SK-N-SH treated with all-trans-retinoic acid at 6 μM for 48 hours (cell line): ENCODE measurements around the gene FOXL3.

ENCODE experiments used
- ATAC-seq: fragments of 200-7000 bp; cut with Tn5 transposase; 3 replicates; pipeline ENCODE4 v1.9.1; 2020; ENCODE audit warnings: mild to moderate bottlenecking, moderate library complexity
- ARNTL ChIP-seq: fragments of 450-650 bp; formaldehyde crosslinking; IDR thresholded peaks from 2 replicates; pipeline ENCODE4 v1.5.0; 2020; ENCODE audit warnings: low read depth, mild to moderate bottlenecking, moderate library complexity, borderline replicate concordance
- BACH2 ChIP-seq: fragments of 250-450 bp; sonication (Bioruptor Pico); IDR thresholded peaks from 2 replicates; pipeline ENCODE4 v1.9.0; 2021; ENCODE audit warnings: mild to moderate bottlenecking, borderline replicate concordance
- CSDC2 ChIP-seq: fragments of 250-450 bp; sonication (Bioruptor Pico); IDR thresholded peaks from 2 replicates; pipeline ENCODE4 v1.5.0; 2020; ENCODE audit warnings: mild to moderate bottlenecking, moderate library complexity
- CSRNP3 ChIP-seq: fragments of 250-450 bp; sonication (Bioruptor Pico); IDR thresholded peaks from 2 replicates; pipeline ENCODE4 v1.5.1; 2021; ENCODE audit warnings: mild to moderate bottlenecking, moderate library complexity
- ESRRG ChIP-seq: fragments of 250-450 bp; sonication (Bioruptor Pico); IDR thresholded peaks from 2 replicates; pipeline ENCODE4 v1.6.1; 2021; ENCODE audit warnings: mild to moderate bottlenecking
- GLIS3 ChIP-seq: fragments of 250-450 bp; sonication (Bioruptor Pico); IDR thresholded peaks from 2 replicates; pipeline ENCODE4 v1.5.0; 2020; ENCODE audit warnings: mild to moderate bottlenecking, moderate library complexity
- OSR1 ChIP-seq: fragments of 250-450 bp; sonication (Bioruptor Pico); IDR thresholded peaks from 2 replicates; pipeline ENCODE4 v1.8.0; 2022; ENCODE audit warnings: moderate library complexity, mild to moderate bottlenecking, inconsistent platforms
- PATZ1 ChIP-seq: fragments of 250-450 bp; sonication (Bioruptor Pico); IDR thresholded peaks from 2 replicates; pipeline ENCODE4 v1.8.0; 2020; ENCODE audit warnings: mild to moderate bottlenecking, moderate library complexity, borderline replicate concordance
- PPARA ChIP-seq: fragments of 250-450 bp; sonication (Bioruptor Pico); IDR thresholded peaks from 2 replicates; pipeline ENCODE4 v1.5.0; 2020; ENCODE audit warnings: mild to moderate bottlenecking, borderline replicate concordance
- RARB ChIP-seq: fragments of 250-450 bp; sonication (Bioruptor Pico); IDR thresholded peaks from 2 replicates; pipeline ENCODE4 v1.8.0; 2021; ENCODE audit warnings: mild to moderate bottlenecking, moderate library complexity
- SNAI2 ChIP-seq: fragments of 250-450 bp; sonication (Bioruptor Pico); IDR thresholded peaks from 2 replicates; pipeline ENCODE4 v1.5.0; 2020; ENCODE audit warnings: mild to moderate bottlenecking, moderate library complexity
- TCF4 ChIP-seq: fragments of 250-450 bp; sonication (Bioruptor Pico); IDR thresholded peaks from 2 replicates; pipeline ENCODE4 v1.8.0; 2021; ENCODE audit warnings: mild to moderate bottlenecking, moderate library complexity, borderline replicate concordance
- TOX ChIP-seq: fragments of 250-450 bp; sonication (Bioruptor Pico); IDR thresholded peaks from 2 replicates; pipeline ENCODE4 v1.8.0; 2021; ENCODE audit warnings: mild to moderate bottlenecking, moderate library complexity, borderline replicate concordance
- ZC3H10 ChIP-seq: fragments of 250-450 bp; sonication (Bioruptor Pico); IDR thresholded peaks from 2 replicates; pipeline ENCODE4 v1.5.1; 2021; ENCODE audit warnings: mild to moderate bottlenecking, moderate library complexity
- ZFP3 ChIP-seq: fragments of 250-450 bp; sonication (Bioruptor Pico); IDR thresholded peaks from 2 replicates; pipeline ENCODE4 v1.5.0; 2020; ENCODE audit warnings: mild to moderate bottlenecking, moderate library complexity
- ZFP30 ChIP-seq: fragments of 450-650 bp; formaldehyde crosslinking; IDR thresholded peaks from 2 replicates; pipeline ENCODE4 v1.5.0; 2022; ENCODE audit warnings: mild to moderate bottlenecking, moderate library complexity
- ZNF565 ChIP-seq: fragments of 450-650 bp; formaldehyde crosslinking; conservative IDR thresholded peaks from 2 replicates; pipeline ENCODE4 v1.5.0; 2020; ENCODE audit warnings: low read depth, mild to moderate bottlenecking, moderate library complexity
- ZNF70 ChIP-seq: fragments of 450-650 bp; formaldehyde crosslinking; IDR thresholded peaks from 2 replicates; pipeline ENCODE4 v1.5.0; 2020; ENCODE audit warnings: mild to moderate bottlenecking, moderate library complexity
- ZNF8 ChIP-seq: fragments of 450-650 bp; formaldehyde crosslinking; IDR thresholded peaks from 2 replicates; pipeline ENCODE4 v1.5.0; 2020; ENCODE audit warnings: mild to moderate bottlenecking, moderate library complexity
- TF ChIP-seq, protein P1 (sequence below): fragments of 250-450 bp; sonication (Bioruptor Pico); IDR thresholded peaks from 2 replicates; pipeline ENCODE4 v1.5.0; 2020; ENCODE audit warnings: mild to moderate bottlenecking, moderate library complexity
- TF ChIP-seq, protein P2 (sequence below): fragments of 250-450 bp; sonication (Bioruptor Pico); IDR thresholded peaks from 2 replicates; pipeline ENCODE4 v1.5.1; 2020; ENCODE audit warnings: low read depth, mild to moderate bottlenecking, moderate library complexity
- TF ChIP-seq, protein P3 (sequence below): fragments of 250-450 bp; sonication (Bioruptor Pico); IDR thresholded peaks from 2 replicates; pipeline ENCODE4 v1.8.0; 2021; ENCODE audit warnings: low read depth, mild to moderate bottlenecking, moderate library complexity, borderline replicate concordance

FOXL3 gene

DNA sequence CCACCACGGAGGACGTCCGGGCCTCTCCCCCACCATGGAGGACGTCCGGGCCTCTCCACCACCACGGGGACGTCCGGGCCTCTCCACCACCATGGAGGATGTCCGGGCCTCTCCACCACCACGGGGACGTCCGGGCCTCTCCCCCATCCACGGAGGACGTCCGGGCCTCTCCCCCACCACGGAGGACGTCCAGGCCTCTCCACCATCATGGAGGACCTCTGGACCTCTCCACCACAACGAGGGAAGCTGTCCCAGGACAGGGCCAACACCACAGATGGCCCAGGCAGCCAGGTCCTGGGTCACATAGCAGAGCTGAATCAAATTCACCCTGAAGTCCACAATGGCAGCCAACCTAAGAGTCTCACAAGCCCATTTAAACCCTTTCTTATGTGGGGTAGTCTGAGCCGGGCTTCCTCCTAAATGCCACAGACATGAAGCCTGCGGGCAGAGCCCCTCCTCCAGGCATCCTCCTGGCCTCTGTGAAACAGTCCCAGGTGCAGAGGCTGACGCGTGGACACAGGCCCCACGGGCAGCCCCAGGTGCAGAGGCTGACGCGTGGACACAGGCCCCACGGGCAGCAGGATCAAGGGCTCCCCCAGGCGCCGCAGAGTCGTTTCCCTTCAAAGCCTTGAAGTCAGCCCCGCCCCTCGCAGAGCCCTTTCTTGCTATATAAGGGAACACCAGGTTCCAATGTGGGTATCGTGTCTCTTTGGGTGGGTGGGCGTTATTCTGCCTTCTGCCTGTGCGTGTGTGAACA, 47.0 kb downstream of the FOXL3 start:
- no peak for TF ChIP-seq ARNTL (CRISPR knock-in tag)
- no peak for TF ChIP-seq ZNF70 (CRISPR knock-in tag)
- TF ChIP-seq ZFP3 (CRISPR knock-in tag), result no peak
- TF ChIP-seq ZNF565 (CRISPR knock-in tag), result no peak
- no peak for TF ChIP-seq CSRNP3 (CRISPR knock-in tag)
- no peak for TF ChIP-seq SNAI2 (CRISPR knock-in tag)
- TF ChIP-seq, protein P1, sequence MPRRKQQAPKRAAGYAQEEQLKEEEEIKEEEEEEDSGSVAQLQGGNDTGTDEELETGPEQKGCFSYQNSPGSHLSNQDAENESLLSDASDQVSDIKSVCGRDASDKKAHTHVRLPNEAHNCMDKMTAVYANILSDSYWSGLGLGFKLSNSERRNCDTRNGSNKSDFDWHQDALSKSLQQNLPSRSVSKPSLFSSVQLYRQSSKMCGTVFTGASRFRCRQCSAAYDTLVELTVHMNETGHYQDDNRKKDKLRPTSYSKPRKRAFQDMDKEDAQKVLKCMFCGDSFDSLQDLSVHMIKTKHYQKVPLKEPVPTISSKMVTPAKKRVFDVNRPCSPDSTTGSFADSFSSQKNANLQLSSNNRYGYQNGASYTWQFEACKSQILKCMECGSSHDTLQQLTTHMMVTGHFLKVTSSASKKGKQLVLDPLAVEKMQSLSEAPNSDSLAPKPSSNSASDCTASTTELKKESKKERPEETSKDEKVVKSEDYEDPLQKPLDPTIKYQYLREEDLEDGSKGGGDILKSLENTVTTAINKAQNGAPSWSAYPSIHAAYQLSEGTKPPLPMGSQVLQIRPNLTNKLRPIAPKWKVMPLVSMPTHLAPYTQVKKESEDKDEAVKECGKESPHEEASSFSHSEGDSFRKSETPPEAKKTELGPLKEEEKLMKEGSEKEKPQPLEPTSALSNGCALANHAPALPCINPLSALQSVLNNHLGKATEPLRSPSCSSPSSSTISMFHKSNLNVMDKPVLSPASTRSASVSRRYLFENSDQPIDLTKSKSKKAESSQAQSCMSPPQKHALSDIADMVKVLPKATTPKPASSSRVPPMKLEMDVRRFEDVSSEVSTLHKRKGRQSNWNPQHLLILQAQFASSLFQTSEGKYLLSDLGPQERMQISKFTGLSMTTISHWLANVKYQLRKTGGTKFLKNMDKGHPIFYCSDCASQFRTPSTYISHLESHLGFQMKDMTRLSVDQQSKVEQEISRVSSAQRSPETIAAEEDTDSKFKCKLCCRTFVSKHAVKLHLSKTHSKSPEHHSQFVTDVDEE, result no peak
- TF ChIP-seq BACH2 (CRISPR knock-in tag), result no peak
- TF ChIP-seq OSR1 (CRISPR knock-in tag), result no peak
- no peak for TF ChIP-seq ZC3H10
- TF ChIP-seq, protein P2, sequence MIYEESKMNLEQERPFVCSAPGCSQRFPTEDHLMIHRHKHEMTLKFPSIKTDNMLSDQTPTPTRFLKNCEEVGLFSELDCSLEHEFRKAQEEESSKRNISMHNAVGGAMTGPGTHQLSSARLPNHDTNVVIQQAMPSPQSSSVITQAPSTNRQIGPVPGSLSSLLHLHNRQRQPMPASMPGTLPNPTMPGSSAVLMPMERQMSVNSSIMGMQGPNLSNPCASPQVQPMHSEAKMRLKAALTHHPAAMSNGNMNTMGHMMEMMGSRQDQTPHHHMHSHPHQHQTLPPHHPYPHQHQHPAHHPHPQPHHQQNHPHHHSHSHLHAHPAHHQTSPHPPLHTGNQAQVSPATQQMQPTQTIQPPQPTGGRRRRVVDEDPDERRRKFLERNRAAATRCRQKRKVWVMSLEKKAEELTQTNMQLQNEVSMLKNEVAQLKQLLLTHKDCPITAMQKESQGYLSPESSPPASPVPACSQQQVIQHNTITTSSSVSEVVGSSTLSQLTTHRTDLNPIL (CRISPR knock-in tag), result no peak
- no peak for TF ChIP-seq ZNF8
- TF ChIP-seq, protein P3, sequence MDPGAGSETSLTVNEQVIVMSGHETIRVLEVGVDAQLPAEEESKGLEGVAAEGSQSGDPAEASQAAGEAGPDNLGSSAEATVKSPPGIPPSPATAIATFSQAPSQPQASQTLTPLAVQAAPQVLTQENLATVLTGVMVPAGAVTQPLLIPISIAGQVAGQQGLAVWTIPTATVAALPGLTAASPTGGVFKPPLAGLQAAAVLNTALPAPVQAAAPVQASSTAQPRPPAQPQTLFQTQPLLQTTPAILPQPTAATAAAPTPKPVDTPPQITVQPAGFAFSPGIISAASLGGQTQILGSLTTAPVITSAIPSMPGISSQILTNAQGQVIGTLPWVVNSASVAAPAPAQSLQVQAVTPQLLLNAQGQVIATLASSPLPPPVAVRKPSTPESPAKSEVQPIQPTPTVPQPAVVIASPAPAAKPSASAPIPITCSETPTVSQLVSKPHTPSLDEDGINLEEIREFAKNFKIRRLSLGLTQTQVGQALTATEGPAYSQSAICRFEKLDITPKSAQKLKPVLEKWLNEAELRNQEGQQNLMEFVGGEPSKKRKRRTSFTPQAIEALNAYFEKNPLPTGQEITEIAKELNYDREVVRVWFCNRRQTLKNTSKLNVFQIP (CRISPR knock-in tag), result no peak
- no peak for TF ChIP-seq ESRRG (CRISPR knock-in tag)
- no peak for TF ChIP-seq TCF4 (CRISPR knock-in tag)
- no peak for TF ChIP-seq PATZ1 (CRISPR knock-in tag)
- TF ChIP-seq PPARA (CRISPR knock-in tag), result no peak
- TF ChIP-seq GLIS3 (CRISPR knock-in tag), result no peak
- TF ChIP-seq, all 23 proteins: peak for 0
- ATAC-seq, result no peak

DNA sequence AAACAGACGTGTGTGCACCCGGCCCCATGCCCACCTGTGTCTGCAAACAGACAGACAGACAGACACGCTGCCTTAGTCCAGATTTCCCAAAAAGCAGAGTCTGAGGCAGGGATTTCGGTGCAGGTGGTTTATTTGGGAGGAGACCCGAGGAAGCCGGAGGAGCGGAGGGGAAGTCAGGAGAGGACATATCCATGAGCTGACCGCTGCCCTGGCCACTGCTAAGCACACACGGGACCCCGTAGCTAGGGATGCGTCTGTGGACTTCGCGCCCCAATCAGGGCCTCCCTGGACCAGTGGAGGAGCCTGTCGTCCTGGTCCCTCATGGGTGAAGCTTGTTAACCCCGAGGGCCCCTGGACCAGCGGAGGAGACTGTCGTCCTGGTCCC, 47.6 kb downstream of the FOXL3 start:
- ATAC-seq, result no peak
- TF ChIP-seq BACH2 (CRISPR knock-in tag) (no peak), ZNF70 (CRISPR knock-in tag) (no peak), ZFP30 (no peak), ESRRG (CRISPR knock-in tag) (no peak), ZNF565 (CRISPR knock-in tag) (no peak), TOX (no peak), RARB (CRISPR knock-in tag) (no peak), ARNTL (CRISPR knock-in tag) (no peak), PPARA (CRISPR knock-in tag) (no peak), TCF4 (CRISPR knock-in tag) (no peak), SNAI2 (CRISPR knock-in tag) (no peak), OSR1 (CRISPR knock-in tag) (no peak), ZC3H10 (no peak), GLIS3 (CRISPR knock-in tag) (no peak), CSDC2 (no peak)
- TF ChIP-seq, protein P2 (CRISPR knock-in tag), result no peak
- TF ChIP-seq, protein P1, result no peak
